OCI-LY1 (cell line): Measurements from ENCODE around the gene FUT9.

ENCODE experiments used
- H2AFZ ChIP-seq: fragments of 200-600 bp; sonication (generic), shearing (Covaris generic); 2 replicates; pipeline ENCODE4 v1.6.0; 2014; ENCODE audit warnings: antibody characterized with exemption, mild to moderate bottlenecking, low read length
- H3F3A ChIP-seq: fragments of 200-600 bp; sonication (generic), shearing (Covaris generic); 2 replicates; pipeline ENCODE4 v1.6.0; 2014; ENCODE audit warnings: mild to moderate bottlenecking, antibody characterized with exemption, low read length, moderate library complexity; ENCODE audit not compliant: insufficient read depth
- H3K27ac ChIP-seq: fragments of 200-600 bp; sonication (generic); 2 replicates; pipeline ENCODE4 v1.5.1; 2014; ENCODE audit warnings: low read length, mixed run types, mild to moderate bottlenecking, low read depth; ENCODE audit not compliant: poor library complexity, severe bottlenecking
- H3K27me3 ChIP-seq: fragments of 200-600 bp; sonication (generic); 2 replicates; pipeline ENCODE4 v1.6.0; 2014; ENCODE audit warnings: antibody characterized with exemption, mild to moderate bottlenecking, low read length, moderate library complexity; ENCODE audit not compliant: insufficient read depth
- H3K36me3 ChIP-seq: fragments of 200-600 bp; sonication (generic); 2 replicates; pipeline ENCODE4 v1.6.1; 2014; ENCODE audit warnings: mild to moderate bottlenecking, antibody characterized with exemption, low read length, moderate library complexity, mixed read lengths; ENCODE audit not compliant: insufficient read depth
- H3K4me1 ChIP-seq: fragments of 200-600 bp; sonication (generic); 2 replicates; pipeline ENCODE4 v1.5.1; 2014; ENCODE audit warnings: mild to moderate bottlenecking, low read length, moderate library complexity; ENCODE audit not compliant: insufficient read depth, severe bottlenecking
- H3K4me2 ChIP-seq: fragments of 200-600 bp; sonication (generic), shearing (Covaris generic); 2 replicates; pipeline ENCODE4 v1.6.1; 2014; ENCODE audit warnings: low read length
- H3K4me3 ChIP-seq: fragments of 200-600 bp; sonication (generic); 2 replicates; pipeline ENCODE4 v1.5.1; 2014; ENCODE audit warnings: low read length, low read depth, mild to moderate bottlenecking, mixed read lengths; ENCODE audit not compliant: poor library complexity, severe bottlenecking
- H3K79me2 ChIP-seq: fragments of 200-600 bp; shearing (Covaris generic); 2 replicates; pipeline ENCODE4 v1.6.1; 2016; ENCODE audit warnings: mixed run types, low read length, mixed read lengths; ENCODE audit not compliant: insufficient read depth
- H3K9ac ChIP-seq: fragments of 200-600 bp; sonication (generic), shearing (Covaris generic); 2 replicates; pipeline ENCODE4 v1.6.1; 2014; ENCODE audit warnings: mild to moderate bottlenecking, low read length, mixed read lengths
- H3K9me2 ChIP-seq: fragments of 200-600 bp; sonication (generic), shearing (Covaris generic); 2 replicates; pipeline ENCODE4 v1.6.1; 2014; ENCODE audit warnings: low read depth, mild to moderate bottlenecking, low read length, mixed read lengths
- H3K9me3 ChIP-seq: fragments of 200-600 bp; shearing (Covaris generic); 2 replicates; pipeline ENCODE4 v1.6.1; 2014; ENCODE audit warnings: low read length, mixed read lengths
- H4K20me1 ChIP-seq: fragments of 200-600 bp; sonication (generic), shearing (Covaris generic); 2 replicates; pipeline ENCODE4 v1.6.0; 2016; ENCODE audit warnings: mild to moderate bottlenecking, low read length; ENCODE audit not compliant: insufficient read depth
- CTCF ChIP-seq: fragments of 200-600 bp; sonication (generic), shearing (Covaris generic); IDR thresholded peaks from 2 replicates; pipeline ENCODE4 v1.5.1; 2017; ENCODE audit warnings: mild to moderate bottlenecking, antibody characterized with exemption, low read length, moderate library complexity, mixed read lengths
- EZH2 ChIP-seq: fragments of 200-600 bp; sonication (generic), shearing (Covaris generic); IDR thresholded peaks from 2 replicates; pipeline ENCODE4 v1.8.0; 2017; ENCODE audit warnings: borderline replicate concordance, mixed run types, mild to moderate bottlenecking, antibody characterized with exemption, low read length, moderate library complexity, mixed read lengths

The FUT9 gene

DNA sequence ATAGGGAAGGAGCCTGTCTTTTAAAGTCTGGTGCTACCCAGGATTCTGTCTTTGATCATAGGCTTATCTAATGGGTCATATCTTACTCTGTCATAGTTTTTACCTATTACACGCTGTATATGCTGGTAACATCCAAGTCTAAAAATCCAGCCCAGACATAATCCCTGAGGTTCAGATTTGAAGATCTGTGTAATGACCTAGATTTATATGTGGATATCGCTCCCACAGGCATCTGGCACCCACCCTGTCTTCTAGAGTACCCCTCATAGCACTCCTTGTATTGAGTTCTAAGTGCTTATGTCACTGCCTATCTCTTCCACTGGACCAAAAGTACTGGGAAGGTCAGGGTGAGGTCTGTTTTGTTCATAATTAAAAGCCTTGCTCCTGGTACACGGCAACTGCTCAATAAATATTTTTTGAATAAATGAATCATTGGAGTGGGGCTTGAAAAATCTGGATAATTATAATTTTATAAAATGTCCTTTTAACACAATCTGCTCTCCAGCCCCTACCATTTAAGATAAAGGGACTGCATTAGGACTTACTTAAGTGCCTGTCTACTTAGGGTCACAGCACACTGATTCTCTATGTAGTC lies 136.4 kb downstream of the FUT9 start:
- no peak for TF ChIP-seq CTCF
- TF ChIP-seq EZH2 = no peak
- Histone ChIP-seq H3K9ac (no peak overlapping the region), H3K4me1 (no peaks in the 10 kb centered on the region), H3K36me3 (no peaks in the 10 kb centered on the region), H2AFZ (no peak overlapping the region), H3F3A (no peaks in the 10 kb centered on the region), H3K27me3 (no peaks in the 10 kb centered on the region), H3K9me3 (no peaks in the 10 kb centered on the region), H3K4me3 (no peak overlapping the region), H4K20me1 (no peaks in the 10 kb centered on the region), H3K27ac (no peak overlapping the region), H3K79me2 (no peaks in the 10 kb centered on the region), H3K4me2 (no peak overlapping the region), H3K9me2 (no peaks in the 10 kb centered on the region)

DNA sequence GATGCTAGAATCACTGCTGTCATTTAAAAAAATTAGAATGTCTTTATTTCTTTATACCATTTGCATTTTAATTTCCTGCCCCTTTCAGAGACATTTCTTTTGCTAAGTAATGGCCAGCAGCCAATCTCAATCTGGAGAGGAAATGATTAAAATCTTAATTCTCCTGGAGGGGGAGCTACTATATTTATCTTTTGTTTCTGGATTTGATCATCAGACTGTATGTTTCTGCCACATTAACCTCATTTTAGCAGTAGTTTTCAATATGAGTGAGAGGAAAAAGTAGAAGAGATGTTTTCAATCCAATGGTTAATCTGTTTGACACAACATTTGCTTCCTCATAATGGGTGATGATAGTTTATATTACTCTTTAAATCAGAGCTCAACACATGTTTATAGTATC lies 138.0 kb downstream of the FUT9 start:
- H3K9me3 ChIP-seq = no peaks in the 10 kb centered on the region
- H2AFZ ChIP-seq = no peak overlapping the region
- no peaks in the 10 kb centered on the region for H3K79me2 ChIP-seq
- no peaks in the 10 kb centered on the region for H3K27me3 ChIP-seq
- H3F3A ChIP-seq = no peaks in the 10 kb centered on the region
- TF ChIP-seq CTCF = no peak
- TF ChIP-seq EZH2 = no peak
- H3K9ac ChIP-seq = no peak overlapping the region
- no peaks in the 10 kb centered on the region for H4K20me1 ChIP-seq
- H3K36me3 ChIP-seq = no peaks in the 10 kb centered on the region
- H3K27ac ChIP-seq = no peak overlapping the region
- H3K9me2 ChIP-seq = no peaks in the 10 kb centered on the region
- H3K4me1 ChIP-seq = no peaks in the 10 kb centered on the region
- H3K4me3 ChIP-seq = no peak overlapping the region
- no peak overlapping the region for H3K4me2 ChIP-seq

DNA sequence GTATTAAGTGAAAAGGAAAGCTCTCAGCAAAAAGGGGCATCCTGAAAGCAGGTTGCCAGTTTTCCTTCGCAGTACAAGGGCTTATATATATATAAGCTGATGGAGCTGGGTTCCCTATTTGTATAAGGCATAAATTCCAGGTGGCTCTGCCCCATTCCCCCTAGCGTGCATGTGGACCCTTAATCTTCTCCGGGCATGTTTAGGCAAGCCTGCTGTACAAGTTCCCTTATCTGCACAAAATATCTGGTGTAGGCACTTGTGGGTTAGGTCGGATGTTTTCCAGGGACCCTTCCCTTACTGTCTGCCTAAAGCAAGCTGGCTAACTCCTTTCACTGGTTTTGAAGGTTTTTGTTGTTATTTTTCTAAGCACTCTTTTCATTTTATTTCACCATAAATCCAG lies 140.7 kb downstream of the FUT9 start:
- no peak overlapping the region for H2AFZ ChIP-seq
- H3K4me2 ChIP-seq = no peak overlapping the region
- no peaks in the 10 kb centered on the region for H3K36me3 ChIP-seq
- no peak for TF ChIP-seq EZH2
- no peaks in the 10 kb centered on the region for H3F3A ChIP-seq
- H3K4me3 ChIP-seq = no peak overlapping the region
- no peaks in the 10 kb centered on the region for H3K4me1 ChIP-seq
- no peaks in the 10 kb centered on the region for H3K9me2 ChIP-seq
- no peak overlapping the region for H3K9ac ChIP-seq
- H3K79me2 ChIP-seq = no peaks in the 10 kb centered on the region
- H3K27me3 ChIP-seq = no peaks in the 10 kb centered on the region
- no peak overlapping the region for H3K27ac ChIP-seq
- H3K9me3 ChIP-seq = no peaks in the 10 kb centered on the region
- no peaks in the 10 kb centered on the region for H4K20me1 ChIP-seq

- Histone ChIP-seq H3K79me2 (no peaks in the 10 kb centered on the region), H3K9ac (no peak overlapping the region), H3K36me3 (no peaks in the 10 kb centered on the region), H3K9me3 (no peaks in the 10 kb centered on the region), H3K27ac (no peak overlapping the region), H3F3A (no peaks in the 10 kb centered on the region), H3K4me3 (no peak overlapping the region), H2AFZ (no peak overlapping the region), H3K27me3 (no peaks in the 10 kb centered on the region), H3K4me2 (no peak overlapping the region), H4K20me1 (no peaks in the 10 kb centered on the region), H3K4me1 (no peaks in the 10 kb centered on the region), H3K9me2 (no peaks in the 10 kb centered on the region)
- TF ChIP-seq CTCF (no peak), EZH2 (no peak)
Measured at GRCh38 chr6:96157018-96157565, 141.3 kb downstream of the FUT9 start.
